Measurements from ENCODE around the gene DCT.

The DCT gene

GRCh38 chr13:94454334-94454733, 25.1 kb downstream of the DCT start:
- DNase-seq (ENCODE audit: low spot score) = no peak

- DNase-seq (ENCODE audit: low spot score) = no peak
These were observed 34.7 kb downstream of the DCT start for GRCh38 chr13:94444826-94445225.

DNA sequence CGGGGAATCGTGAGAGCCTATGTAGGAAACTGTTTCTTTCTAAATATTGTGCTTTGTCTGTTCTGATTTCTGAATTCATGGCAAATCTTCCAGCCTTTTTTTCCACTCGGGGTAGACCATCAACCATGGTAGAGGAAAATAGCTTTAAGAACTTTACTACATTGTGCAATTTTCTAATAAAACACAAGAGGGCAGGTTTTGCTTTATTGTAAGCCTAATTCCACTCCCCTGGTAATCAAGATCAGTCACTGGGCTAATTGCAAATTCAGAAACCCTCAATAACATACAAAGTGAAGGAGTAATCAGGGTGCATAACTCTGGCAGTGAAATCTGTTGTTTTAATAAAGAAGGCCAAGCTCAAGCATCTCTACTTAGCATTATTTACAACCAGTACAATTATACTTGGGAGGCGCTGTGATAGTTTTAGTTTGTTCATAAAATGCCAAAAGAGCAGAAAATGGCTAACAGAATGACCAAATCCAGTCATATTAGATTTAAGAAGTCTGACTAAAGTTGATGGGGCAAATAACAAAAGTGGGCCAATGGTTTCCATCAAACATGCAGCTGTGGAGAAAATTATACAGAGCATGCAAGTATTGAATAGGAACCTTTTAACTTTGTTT, 43.8 kb downstream of the DCT start:
- DNase-seq (ENCODE audit: low spot score) = peak; percentile 66

- DNase-seq (ENCODE audit: low spot score) = no peak
These were observed 46.2 kb downstream of the DCT start for GRCh38 chr13:94433055-94433961.

DNA sequence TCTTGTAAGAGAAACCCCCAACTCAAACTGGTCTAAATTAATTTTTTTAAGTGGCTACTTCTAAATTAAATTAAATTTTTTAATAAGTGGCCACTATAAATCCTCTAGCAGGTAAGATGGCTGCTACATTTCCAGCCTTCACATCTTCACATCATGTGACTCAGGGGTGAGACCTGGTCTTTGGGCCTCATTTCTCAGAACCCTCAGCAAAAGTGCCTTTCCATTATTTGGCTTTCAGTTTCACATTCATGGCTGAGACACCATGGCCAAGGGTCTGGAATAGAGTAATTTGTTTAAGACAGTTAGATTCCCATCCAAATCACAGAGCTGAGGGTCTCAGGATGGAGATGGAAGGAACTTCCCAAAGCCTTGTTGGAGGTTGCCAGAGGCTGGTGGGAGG, 47.5 kb downstream of the DCT start:
- DNase-seq (ENCODE audit: low spot score) = no peak

- DNase-seq (ENCODE audit: low spot score) = no peak
These were observed 47.9 kb downstream of the DCT start for GRCh38 chr13:94431574-94431973.

DNA sequence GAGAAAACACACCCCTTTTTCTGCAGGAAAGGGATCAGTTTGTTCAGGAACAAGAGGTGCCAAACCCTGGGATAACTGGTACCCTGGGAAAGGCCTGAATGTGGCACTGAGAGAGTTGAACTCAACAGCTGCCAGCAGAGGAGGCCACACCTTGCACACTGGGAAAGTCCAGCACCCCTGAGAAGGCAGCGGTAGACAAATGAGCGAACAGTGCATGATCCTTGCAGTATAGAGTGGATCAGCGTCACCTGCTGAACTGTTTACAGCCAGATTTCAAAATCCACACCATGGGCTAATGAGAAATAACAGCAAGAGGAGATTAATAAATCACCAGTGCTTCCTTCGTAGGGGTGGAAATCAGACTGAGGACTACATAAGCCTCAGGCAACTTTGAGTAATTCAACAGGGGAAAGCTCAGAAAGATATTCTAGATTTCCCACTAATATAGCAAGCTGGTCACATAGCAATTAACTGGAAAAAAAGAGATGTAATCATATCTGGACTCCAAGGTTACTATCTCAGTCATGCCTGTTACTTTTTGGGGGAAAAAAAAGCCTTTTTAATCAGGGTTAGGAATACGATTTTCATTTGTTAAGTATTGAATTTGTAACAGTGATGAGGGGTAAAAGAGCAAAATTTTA, 52.0 kb downstream of the DCT start:
- no peak for DNase-seq (ENCODE audit: low spot score)

DNA sequence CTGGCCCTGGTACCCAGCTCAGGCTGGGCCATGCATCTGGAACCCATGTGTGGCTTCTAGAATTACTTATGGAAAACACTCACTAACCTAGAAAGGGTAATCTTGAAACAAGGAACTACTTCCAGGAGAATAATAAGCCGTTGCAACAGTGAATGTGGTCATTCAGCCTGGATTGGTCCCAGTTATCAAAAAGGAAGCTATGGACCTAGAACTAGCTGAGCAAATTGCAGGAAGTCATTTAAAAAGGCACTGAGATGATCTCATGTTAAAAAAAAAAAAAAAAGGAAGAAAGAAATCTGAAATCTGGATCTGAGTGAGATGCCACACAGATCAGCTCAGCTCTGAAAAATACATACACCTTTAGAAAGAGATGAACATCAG, 59.6 kb downstream of the DCT start:
- DNase-seq (ENCODE audit: low spot score) = no peak

DNA sequence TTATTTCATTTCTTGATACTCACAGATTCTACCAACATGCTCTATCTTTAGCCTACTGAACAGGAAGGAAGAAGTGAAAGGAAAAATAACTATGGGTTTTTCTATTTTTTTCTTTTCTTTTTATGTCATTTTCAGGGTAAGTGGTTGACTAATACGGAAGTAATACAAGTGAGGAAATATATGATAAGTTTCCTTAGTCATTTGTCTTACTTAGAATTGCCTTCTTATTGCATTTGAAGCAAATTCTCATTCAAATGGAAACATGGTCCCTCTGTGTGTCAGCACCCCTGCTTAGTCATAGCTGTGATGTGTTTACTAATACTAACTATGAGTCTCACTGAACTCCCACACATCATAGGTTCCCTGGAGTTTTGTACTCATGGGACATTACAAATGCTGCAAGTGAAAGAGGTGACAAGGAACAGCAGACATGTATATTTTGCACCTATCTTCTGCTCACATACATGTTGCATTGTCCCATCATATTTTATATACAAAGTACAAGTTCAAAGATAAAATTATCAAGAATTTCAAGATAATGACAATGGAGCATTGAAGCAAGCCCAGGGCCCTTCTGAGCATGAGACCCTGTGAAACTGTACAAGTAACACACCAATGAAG, 60.1 kb downstream of the DCT start:
- DNase-seq (ENCODE audit: low spot score) = no peak

DNA sequence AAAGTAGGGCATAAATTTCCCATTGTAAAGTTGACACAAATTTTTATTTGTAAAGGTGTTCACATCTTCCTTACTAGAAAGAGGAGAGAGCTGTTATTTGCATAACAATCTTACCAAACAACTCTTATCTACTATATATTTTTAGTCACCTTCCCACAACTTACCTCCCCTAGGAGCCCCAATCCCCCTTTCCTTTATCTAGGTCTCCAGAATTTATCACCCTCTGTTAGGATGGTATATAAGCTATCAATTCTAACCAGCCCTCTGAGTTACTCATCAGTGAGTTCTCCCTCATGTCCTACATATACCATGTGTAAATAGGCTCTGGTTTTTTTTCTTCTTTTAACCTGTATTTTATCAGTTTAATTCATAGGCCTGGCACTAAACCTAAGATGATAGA, 62.2 kb downstream of the DCT start:
- DNase-seq (ENCODE audit: low spot score) = no peak

GRCh38 chr13:94416454-94417080, 62.9 kb downstream of the DCT start:
- DNase-seq (ENCODE audit: low spot score) = peak; percentile 7

DNA sequence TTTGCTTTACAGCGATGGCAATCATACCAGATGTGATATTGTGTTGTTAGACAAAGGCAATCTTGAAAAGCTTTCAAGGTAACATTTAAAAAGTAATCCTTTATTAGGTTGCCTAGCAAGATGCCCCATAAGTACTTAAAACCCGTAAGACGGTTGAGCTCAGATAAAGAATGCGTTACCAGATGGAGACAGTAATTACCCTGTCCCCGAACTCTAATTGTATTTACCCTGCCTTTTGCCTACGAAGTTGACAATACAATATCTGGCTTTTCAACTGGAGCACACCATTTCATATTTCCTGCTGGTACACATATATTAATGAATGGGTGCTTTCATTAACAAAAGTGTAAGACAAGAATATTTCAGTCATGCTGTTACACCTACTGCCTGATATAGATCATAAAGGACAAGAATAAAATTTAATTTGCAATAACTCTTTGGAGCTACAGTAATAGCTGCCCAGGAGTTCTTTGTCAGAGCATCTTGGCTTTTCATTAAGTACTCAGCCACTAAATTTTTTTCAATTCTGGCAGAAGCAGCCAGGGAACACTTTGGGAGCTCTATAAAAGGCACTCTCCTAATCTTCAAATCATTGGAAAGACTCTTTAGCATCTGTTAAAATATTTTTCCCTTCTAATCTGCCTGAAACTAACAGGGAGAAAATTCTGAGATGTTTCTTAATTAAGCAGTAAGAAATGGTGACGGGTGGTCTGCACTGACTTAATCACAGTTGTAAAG, 63.8 kb downstream of the DCT start:
- no peak for DNase-seq (ENCODE audit: low spot score)

DNA sequence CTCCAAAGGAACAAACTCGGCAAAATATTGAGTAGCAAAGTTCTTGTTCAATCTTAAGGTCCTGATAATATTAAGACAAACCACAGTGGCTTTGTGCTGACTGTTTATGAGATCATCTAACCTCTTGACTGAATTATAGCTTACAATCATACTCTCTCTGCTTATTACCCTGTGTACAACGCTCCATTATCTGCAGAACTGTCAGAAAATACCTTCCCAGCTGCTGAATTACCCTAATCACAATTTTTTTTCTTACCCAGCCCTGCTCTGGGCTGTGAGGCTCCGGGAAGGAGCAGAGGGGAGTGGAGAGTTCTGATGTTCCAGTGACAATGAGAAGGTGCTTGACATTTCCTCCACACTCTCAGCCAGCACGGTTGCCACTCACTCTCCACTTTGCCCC, 64.8 kb downstream of the DCT start:
- DNase-seq (ENCODE audit: low spot score) = no peak

GRCh38 chr13:94414141-94414540, 65.3 kb downstream of the DCT start:
- DNase-seq (ENCODE audit: low spot score) = no peak

DNA sequence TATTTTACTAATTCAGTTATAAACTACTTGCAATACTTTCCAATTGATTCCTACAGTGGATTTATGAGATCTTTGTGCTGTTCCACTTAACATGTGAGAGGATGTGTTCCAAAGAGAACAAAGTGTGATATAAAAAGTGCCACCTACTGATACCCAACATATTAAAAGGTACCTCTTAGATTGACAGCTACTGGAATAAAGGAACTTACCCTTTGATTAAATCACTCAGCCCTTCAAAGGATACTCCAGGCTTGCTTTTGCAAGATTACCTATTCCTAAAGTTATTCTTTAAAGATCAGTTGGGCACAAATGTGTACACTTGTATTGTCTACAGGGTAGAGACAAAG, 65.9 kb downstream of the DCT start:
- DNase-seq (ENCODE audit: low spot score) = no peak

- DNase-seq (ENCODE audit: low spot score) = no peak
These were observed 66.4 kb downstream of the DCT start for GRCh38 chr13:94412870-94413597.

DNA sequence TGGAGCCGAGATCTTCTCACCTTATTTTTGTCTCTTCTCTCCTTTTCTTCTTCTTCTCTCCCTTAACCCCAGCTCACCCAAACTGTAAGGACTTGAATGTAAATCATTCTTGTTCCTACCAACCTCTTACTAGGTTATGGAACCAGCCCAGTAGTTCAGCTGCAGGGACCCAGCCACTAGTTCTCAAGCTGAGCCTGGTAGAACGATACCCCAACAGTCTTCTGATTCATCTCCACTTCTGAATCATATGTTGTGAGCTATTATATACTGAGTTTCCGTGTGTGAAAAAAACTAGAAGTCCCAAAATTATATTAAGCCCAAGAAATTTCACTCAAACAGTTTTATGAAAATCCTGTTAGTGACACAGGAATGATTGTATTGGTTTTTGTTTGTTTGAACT, 67.7 kb downstream of the DCT start:
- no peak for DNase-seq (ENCODE audit: low spot score)

- DNase-seq (ENCODE audit: low spot score) = no peak
These were observed 71.0 kb downstream of the DCT start for GRCh38 chr13:94408314-94409036.

DNA sequence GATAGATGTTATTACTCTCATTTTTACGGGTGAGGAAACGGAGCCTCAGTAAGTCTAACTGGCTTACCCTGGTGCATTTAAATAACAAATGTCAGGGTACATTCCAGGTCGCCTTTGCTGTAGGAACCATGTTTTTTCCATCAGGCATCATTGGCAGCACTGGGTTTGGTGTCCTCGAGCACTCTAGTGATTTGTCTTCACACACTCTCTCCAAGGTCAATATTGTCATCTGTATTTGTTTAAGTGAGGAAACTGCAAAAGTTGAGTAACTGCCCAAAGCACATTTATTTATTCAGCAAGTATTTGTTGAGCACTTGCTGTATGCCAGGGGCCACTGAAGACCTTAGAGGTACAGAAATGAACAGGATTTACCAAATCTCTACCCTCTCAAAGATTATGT, 78.6 kb downstream of the DCT start:
- DNase-seq (ENCODE audit: low spot score) = no peak

GRCh38 chr13:94399812-94400211, 79.7 kb downstream of the DCT start:
- DNase-seq (ENCODE audit: low spot score) = no peak

All from SW480 (cell line).